GM12801 (cell line): ENCODE measurements around the gene IL1RAP.

Experiments used
- TF ChIP-seq, protein P1 (sequence below): IDR thresholded peaks from one replicate; pipeline ENCODE4 v1.5.1; 2011; ENCODE audit warnings: control low read depth; ENCODE audit not compliant: insufficient read length; ENCODE audit errors: extremely low read depth

Gene IL1RAP

DNA sequence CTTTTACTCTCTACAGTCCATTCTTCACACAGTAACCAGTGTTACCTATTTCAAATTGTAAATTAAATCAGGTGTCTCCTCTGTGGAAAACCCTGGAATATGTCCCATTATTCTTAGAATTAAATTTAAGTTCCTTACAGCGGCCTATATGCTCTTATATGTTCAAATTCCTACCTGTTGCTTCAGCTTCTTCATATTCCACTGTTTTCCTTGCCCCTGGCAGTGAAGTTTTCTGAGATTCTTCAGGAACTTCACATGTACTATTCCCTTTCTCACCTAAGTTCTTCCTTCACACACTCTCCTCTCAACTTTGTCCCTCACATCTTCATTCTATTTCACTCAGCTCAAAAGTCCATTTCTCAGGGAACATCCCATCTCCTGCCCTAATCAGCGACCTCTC is 68.8 kb downstream of the IL1RAP start:
- TF ChIP-seq, protein P1, sequence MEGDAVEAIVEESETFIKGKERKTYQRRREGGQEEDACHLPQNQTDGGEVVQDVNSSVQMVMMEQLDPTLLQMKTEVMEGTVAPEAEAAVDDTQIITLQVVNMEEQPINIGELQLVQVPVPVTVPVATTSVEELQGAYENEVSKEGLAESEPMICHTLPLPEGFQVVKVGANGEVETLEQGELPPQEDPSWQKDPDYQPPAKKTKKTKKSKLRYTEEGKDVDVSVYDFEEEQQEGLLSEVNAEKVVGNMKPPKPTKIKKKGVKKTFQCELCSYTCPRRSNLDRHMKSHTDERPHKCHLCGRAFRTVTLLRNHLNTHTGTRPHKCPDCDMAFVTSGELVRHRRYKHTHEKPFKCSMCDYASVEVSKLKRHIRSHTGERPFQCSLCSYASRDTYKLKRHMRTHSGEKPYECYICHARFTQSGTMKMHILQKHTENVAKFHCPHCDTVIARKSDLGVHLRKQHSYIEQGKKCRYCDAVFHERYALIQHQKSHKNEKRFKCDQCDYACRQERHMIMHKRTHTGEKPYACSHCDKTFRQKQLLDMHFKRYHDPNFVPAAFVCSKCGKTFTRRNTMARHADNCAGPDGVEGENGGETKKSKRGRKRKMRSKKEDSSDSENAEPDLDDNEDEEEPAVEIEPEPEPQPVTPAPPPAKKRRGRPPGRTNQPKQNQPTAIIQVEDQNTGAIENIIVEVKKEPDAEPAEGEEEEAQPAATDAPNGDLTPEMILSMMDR, result no peak

DNA sequence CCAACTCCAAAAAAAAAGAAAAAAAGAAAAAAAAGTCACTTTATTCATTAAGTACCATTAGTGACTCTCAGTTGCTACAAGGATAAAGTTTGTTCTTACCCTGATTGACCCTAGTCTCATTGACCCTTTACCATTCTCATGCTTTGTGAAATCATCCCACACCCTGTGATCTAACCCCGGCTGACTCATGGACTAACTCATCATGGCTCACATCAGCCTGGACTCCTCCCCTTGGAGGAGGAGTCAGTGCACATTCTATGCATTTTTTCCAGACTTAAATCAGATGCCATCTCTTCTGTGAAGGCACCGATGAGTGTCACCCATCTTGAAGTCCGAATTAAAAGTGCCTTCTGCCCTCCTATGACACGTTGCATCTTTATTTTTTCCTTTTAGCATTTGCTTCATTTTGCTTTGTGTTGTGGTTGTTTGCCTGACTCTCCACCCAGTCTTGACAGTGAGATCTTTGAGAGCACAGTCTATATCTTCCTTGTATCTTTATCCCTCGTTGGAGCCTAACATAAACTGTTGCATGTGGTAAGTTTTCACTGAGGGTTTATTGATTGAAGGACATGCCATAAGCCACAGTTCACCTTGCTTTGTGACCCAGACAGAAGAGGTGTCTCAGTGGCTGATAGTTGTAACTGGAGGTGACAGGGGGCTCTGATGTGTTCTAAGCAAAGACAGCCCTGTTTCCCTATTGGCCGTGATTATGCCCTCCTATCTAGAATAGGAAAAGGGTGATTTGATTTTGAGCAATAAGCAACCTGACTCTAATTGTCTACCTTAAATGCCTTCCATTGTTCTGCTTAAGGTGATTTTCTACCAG is 72.1 kb downstream of the IL1RAP start:
- TF ChIP-seq, protein P1, result no peak

DNA sequence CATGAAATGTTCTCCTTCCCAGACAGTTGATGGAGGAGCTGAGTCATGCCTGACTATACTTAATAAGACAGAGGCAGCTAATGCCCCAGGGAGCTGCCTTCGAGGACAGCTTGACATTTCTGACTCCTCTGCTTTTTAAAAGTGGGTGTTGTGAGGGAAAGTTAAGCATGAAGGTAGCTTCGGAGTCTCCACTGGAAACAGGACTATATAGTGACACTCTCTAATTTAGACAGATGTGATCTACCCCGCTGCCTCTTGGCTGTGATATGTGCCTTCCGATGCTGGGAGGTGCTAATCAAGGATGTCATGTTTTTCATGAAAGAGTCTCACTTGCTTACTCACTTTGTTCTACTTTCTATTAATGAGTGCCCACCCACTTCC is 72.7 kb downstream of the IL1RAP start:
- TF ChIP-seq, protein P1, result no peak

DNA sequence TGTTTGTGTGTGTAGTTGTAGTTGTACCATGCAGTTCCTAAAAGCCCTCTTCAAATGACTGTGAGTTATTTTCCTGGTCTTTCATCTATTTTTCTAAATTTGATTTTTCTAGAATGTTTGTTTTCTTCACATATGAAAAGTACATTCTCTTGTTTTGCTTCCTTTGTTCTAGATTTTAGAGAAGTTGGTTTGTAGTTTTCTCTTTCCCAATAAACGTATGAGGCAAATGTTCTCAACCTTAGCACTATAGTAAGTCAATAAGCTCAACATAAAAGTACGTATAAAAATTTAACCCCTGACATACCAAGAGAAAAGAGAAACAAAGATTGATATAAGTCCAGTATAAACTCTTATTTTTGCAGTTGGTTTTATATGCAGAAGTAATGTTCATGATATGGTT is 74.7 kb downstream of the IL1RAP start:
- TF ChIP-seq, protein P1, result no peak

DNA sequence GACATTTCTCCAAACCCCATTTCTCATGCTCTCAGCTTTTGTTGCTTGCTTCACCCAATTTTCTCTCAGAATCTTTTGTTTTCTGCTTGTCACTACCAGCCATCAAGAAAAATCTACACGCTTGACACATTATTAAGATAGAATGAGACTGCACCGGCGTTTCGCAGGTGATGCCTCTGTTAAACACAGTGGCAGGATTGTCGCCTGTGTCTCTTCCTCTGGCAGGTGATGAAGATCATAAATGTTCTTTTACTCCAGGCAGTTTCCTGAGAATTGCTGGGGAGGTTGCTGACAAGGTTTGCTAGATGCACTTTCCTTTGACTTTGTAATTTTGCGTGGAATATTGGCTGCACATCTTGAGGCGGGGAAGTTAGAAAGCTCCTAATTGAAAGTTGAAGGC is 75.4 kb downstream of the IL1RAP start:
- TF ChIP-seq, protein P1, result no peak

DNA sequence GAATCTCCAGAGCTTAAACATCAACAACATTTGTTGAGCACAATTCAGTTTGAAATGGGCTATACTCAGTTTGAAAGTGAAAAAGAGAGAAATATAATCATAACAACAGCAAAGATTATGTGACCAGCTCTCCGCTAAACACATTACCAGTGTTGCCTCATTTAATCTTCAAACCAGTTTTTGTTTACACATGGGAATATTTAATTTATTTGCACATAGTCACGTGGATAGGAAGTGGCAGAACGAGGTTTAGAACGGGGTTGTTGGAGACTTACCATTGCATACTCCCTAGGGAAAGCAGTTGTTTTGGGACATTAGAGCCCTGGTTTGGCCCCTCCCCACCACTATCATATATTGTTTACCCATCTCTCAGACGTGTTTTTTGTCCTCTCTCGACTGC is 77.2 kb downstream of the IL1RAP start:
- TF ChIP-seq, protein P1, result no peak

DNA sequence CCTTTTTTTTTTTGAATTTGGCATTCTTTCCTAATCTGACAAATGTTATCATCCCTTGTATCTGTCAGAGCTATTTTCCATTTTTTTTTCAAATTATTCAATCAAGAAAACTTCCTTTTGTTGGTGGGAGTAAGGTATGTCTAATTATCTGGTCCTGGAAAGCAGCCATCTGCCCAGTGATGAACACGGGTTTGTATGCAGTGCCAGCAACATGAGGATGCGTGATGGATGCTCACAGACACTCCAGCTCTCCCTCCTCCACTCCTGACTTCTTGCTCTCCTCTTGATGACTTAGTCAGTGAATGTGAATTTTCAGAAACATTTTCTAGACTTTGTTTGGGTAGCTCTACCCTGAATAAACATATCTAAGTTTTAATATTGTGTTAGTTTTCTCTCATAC is 79.2 kb downstream of the IL1RAP start:
- TF ChIP-seq, protein P1, result no peak
